ENCODE measurements around the gene DLGAP4.

Gene DLGAP4

GRCh38 chr20:36483209-36483918, 177.2 kb downstream of the DLGAP4 start:
- no peak for DNase-seq

GRCh38 chr20:36483919-36484808, 178.0 kb downstream of the DLGAP4 start:
- no peak for DNase-seq

- DNase-seq: no peak
These were observed 179.1 kb downstream of the DLGAP4 start for GRCh38 chr20:36485286-36485685.

GRCh38 chr20:36487069-36487468, 180.9 kb downstream of the DLGAP4 start:
- DNase-seq: no peak

- DNase-seq: no peak
These were observed 184.1 kb downstream of the DLGAP4 start for GRCh38 chr20:36490191-36490590.

GRCh38 chr20:36491901-36492617, 185.9 kb downstream of the DLGAP4 start:
- DNase-seq: no peak

GRCh38 chr20:36493051-36493800, 187.1 kb downstream of the DLGAP4 start:
- DNase-seq: no peak

- DNase-seq: no peak
These were observed 187.6 kb downstream of the DLGAP4 start for GRCh38 chr20:36493801-36494114.

GRCh38 chr20:36496707-36497669, 190.8 kb downstream of the DLGAP4 start:
- no peak for DNase-seq

GRCh38 chr20:36497856-36498255, 191.7 kb downstream of the DLGAP4 start:
- no peak for DNase-seq

- no peak for DNase-seq
These were observed 192.4 kb downstream of the DLGAP4 start for GRCh38 chr20:36498386-36499179.

GRCh38 chr20:36499211-36499610, 193.1 kb downstream of the DLGAP4 start:
- no peak for DNase-seq

- DNase-seq: no peak
These were observed 193.8 kb downstream of the DLGAP4 start for GRCh38 chr20:36499723-36500501.

GRCh38 chr20:36501367-36502006, 195.3 kb downstream of the DLGAP4 start:
- DNase-seq: no peak

- DNase-seq: no peak
These were observed 198.2 kb downstream of the DLGAP4 start for GRCh38 chr20:36504295-36504694.

- DNase-seq: peak in 1 of 2 donors; percentile 23
These were observed 200.1 kb downstream of the DLGAP4 start for GRCh38 chr20:36506253-36506652.

- no peak for DNase-seq
These were observed 201.6 kb downstream of the DLGAP4 start for GRCh38 chr20:36507746-36508145.

- DNase-seq: no peak
These were observed 213.0 kb downstream of the DLGAP4 start for GRCh38 chr20:36519012-36519719.

- no peak for DNase-seq
These were observed 213.8 kb downstream of the DLGAP4 start for GRCh38 chr20:36519944-36520343.
